Transverse colon (tissue), 4 donors: ENCODE data around the gene PLEKHA6. TPM values are rescaled to one million over a fixed set of nuclear protein-coding genes. Genes with fewer than 3 reads are reported as not detected.

Experiments used
- DNase-seq: peaks from one replicate; pipeline ENCODE4 v3.0.0-alpha.2; 2019
- H3K27ac ChIP-seq, 4 donors: fragments of 200-600 bp; sonication (generic); 2 replicates each; pipeline ENCODE4 v1.5.1; 2016 to 2018; ENCODE audit warnings: inconsistent platforms in 4 of 4
- H3K27me3 ChIP-seq: fragments of 200-600 bp; sonication (generic); 2 replicates; pipeline ENCODE4 v1.5.1; 2017; ENCODE audit warnings: inconsistent platforms
- H3K36me3 ChIP-seq, 4 donors: fragments of 200-600 bp; sonication (generic); 2 replicates each; pipeline ENCODE4 v1.5.1; 2017 to 2019; ENCODE audit warnings: inconsistent platforms in 4 of 4
- H3K4me1 ChIP-seq, 4 donors: fragments of 200-600 bp; sonication (generic); 2 replicates each; pipeline ENCODE4 v1.5.1; 2017 to 2020; ENCODE audit warnings: inconsistent platforms in 4 of 4
- H3K4me3 ChIP-seq, 4 donors: fragments of 200-600 bp; sonication (generic); 1 replicate in 1 of 4; 2 replicates in 3 of 4; pipeline versions ENCODE4 v1.5.1 to v1.6.1; 2017 to 2019; ENCODE audit warnings: inconsistent platforms in 4 of 4
- H3K9me3 ChIP-seq, 2 donors: fragments of 200-600 bp; sonication (generic); 2 replicates each; pipeline ENCODE4 v1.5.1; 2017 to 2019; ENCODE audit warnings: inconsistent platforms in 2 of 2
- CTCF ChIP-seq, 5 experiments: fragments of 200-600 bp in 3 of 5; fragments of 450-650 bp in 2 of 5; sonication (generic) in 3 of 5; IDR thresholded peaks; 1 replicate in 2 of 5; 2 replicates in 3 of 5; pipeline ENCODE4 v1.5.1; 2016 to 2017; ENCODE audit warnings: antibody characterized with exemption in 5 of 5, inconsistent platforms in 3 of 5, mild to moderate bottlenecking in 2 of 5, moderate library complexity in 1 of 5
- EP300 ChIP-seq: sonication (generic); formaldehyde crosslinking; IDR thresholded peaks from one replicate; pipeline ENCODE4 v1.6.1; 2017; ENCODE audit warnings: antibody characterized with exemption, low read depth
- POLR2A ChIP-seq: fragments of 450-650 bp; IDR thresholded peaks from one replicate; pipeline ENCODE4 v1.6.1; 2016; ENCODE audit warnings: antibody characterized with exemption, mild to moderate bottlenecking, moderate library complexity
- POLR2AphosphoS5 ChIP-seq, 3 donors: sonication (generic); formaldehyde crosslinking; IDR thresholded peaks; one replicate each; pipeline ENCODE4 v1.6.1; 2016; ENCODE audit warnings: antibody characterized with exemption in 3 of 3
- WGBS, 2 donors: methylation state at CpG; one replicate each; pipeline ENCODE4 v1.1.5; 2018; ENCODE audit warnings: low coverage in 1 of 2; 5-methylcytosine and 5-hydroxymethylcytosine counted together
- in situ Hi-C, 4 donors: fragments of 200-750 bp; cut with MboI; loops; one replicate each; pipeline versions ENCODE4 v1.15.0 to v1.15.1; 2017; ENCODE audit warnings: low sequenced_read_pairs in 3 of 4, low pct_ligation_motif_present in 1 of 4, low pct_unique_long_range_greater_than_20kb in 1 of 4
- intact Hi-C: fragments of 100-400 bp; cut with DNase I; formaldehyde crosslinking; loops from one replicate; pipeline ENCODE4 v1.15.1; 2023; ENCODE audit warnings: low total_unique reads
- total RNA-seq, 4 donors: library from RNA; depleted of rRNA; stranded (reverse); fragments of >200 nt; gene quantifications; one replicate each; pipeline ENCODE4 v1.1.0, GENCODE V29; 2016

The PLEKHA6 gene
- total RNA-seq, 4 donors from 2014 or later = 58.7 to 209 (median 97.9) TPM

GRCh38 chr1:204277563-204278219, 82.0 kb downstream of the PLEKHA6 start:
- DNase-seq = no peak
- intact Hi-C loops = no loop called here
- Histone ChIP-seq H3K27me3 (no peaks in the 10 kb centered on the region), H3K4me1 (peaks cover 0 to 4% (median 0%) of the 10 kb centered on the region in 4 donors), H3K4me3 (no peak overlapping the region), H3K36me3 (no peaks in the 10 kb centered on the region), H3K27ac (peak overlapping the region in 1 of 4 donors; percentile 14), H3K9me3 (no peaks in the 10 kb centered on the region)
- WGBS, 2 donors = 73 to 78% methylated on average over 2 to 14 of the region's 14 CpGs
- no peak for TF ChIP-seq POLR2AphosphoS5 (IDR thresholded peaks at IDR 0.05)
- TF ChIP-seq EP300 = no peak
- in situ Hi-C loops = no loop called here

GRCh38 chr1:204275695-204276370, 83.9 kb downstream of the PLEKHA6 start:
- H3K27ac ChIP-seq = peak overlapping the region in 3 of 4 donors; percentile 5 to 17 (median 5)
- in situ Hi-C loops = no loop called here
- DNase-seq = no peak
- H3K4me3 ChIP-seq = no peak overlapping the region
- TF ChIP-seq POLR2AphosphoS5 (IDR thresholded peaks at IDR 0.05) = no peak
- TF ChIP-seq POLR2A = no peak
- no peak for TF ChIP-seq EP300
- TF ChIP-seq CTCF (IDR thresholded peaks at IDR 0.05) = no peak
- H3K36me3 ChIP-seq = peaks cover 0 to 5% (median under 1%) of the 10 kb centered on the region in 4 donors
- intact Hi-C loops = no loop called here
- no peaks in the 10 kb centered on the region for H3K9me3 ChIP-seq
- peaks cover 0 to 4% (median 0%) of the 10 kb centered on the region in 4 donors for H3K4me1 ChIP-seq
- no peaks in the 10 kb centered on the region for H3K27me3 ChIP-seq
- 82% methylated on average over 9 of the region's 9 CpGs; no CpG with 5 or more reads in 1 of the 2 donors for WGBS, 2 donors

DNA sequence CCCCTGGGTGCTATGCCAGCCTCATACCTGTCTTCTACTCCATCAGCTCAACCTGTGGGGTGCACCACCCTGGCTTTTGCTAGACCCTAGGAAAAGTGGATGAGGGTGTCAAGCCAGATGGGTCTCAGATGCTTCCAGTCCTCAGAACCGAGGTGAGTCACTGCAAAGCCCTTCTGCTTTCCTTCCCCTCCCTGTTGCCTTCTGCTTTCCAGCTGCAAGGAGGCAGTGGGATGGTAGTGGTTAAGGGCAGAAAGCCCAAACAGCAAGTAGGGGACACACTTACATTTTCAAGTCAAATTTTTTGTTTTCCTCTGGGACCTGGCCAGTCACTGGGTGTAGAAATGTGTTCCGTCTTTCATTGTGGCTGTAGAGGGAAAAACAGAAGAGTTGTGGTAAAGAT, 85.3 kb downstream of the PLEKHA6 start:
- WGBS, 2 donors = 66 to 83% methylated on average over 1 to 2 of the region's 2 CpGs
- Histone ChIP-seq H3K27ac (no peak overlapping the region), H3K36me3 (peaks cover 0 to 7% (median 3%) of the 10 kb centered on the region in 4 donors), H3K27me3 (no peaks in the 10 kb centered on the region), H3K4me3 (no peak overlapping the region), H3K9me3 (no peaks in the 10 kb centered on the region), H3K4me1 (peaks cover 0 to 4% (median 0%) of the 10 kb centered on the region in 4 donors)
- intact Hi-C loops (no loop called here), in situ Hi-C loops (loop anchor here in 1 of 4 donors (25.0 kb wide), 1 partner anchor 88 kb away; the partner anchor contains the start of gene PLEKHA6)
- DNase-seq = no peak
- no peak for TF ChIP-seq CTCF (IDR thresholded peaks at IDR 0.05)
- no peak for TF ChIP-seq POLR2A
- no peak for TF ChIP-seq EP300
- no peak for TF ChIP-seq POLR2AphosphoS5 (IDR thresholded peaks at IDR 0.05)

GRCh38 chr1:204272505-204272904, 87.2 kb downstream of the PLEKHA6 start:
- peaks cover 0 to 8% (median 3%) of the 10 kb centered on the region in 4 donors for H3K4me1 ChIP-seq
- no peaks in the 10 kb centered on the region for H3K27me3 ChIP-seq

More at GRCh38 chr1:204272505-204272904, 87.2 kb downstream of the PLEKHA6 start:
- intact Hi-C loops = no loop called here
- in situ Hi-C loops = loop anchor here in 1 of 4 donors (25.0 kb wide), 1 partner anchor 90 kb away; the partner anchor contains the start of gene PLEKHA6
- Histone ChIP-seq H3K36me3 (peaks cover 0 to 7% (median 3%) of the 10 kb centered on the region in 4 donors), H3K27ac (no peak overlapping the region), H3K4me3 (no peak overlapping the region), H3K9me3 (no peaks in the 10 kb centered on the region)
- no peak for DNase-seq
- 8 to 42% methylated on average over 1 of the region's 1 CpG for WGBS, 2 donors
- TF ChIP-seq EP300 (no peak), POLR2A (no peak), CTCF (IDR thresholded peaks at IDR 0.05) (no peak), POLR2AphosphoS5 (IDR thresholded peaks at IDR 0.05) (no peak)
